Lung (tissue), 12 donors: ENCODE data around the gene TNIP2. TPM values are rescaled to one million over a fixed set of nuclear protein-coding genes. Genes with fewer than 3 reads are reported as not detected.

ENCODE experiments used
- ATAC-seq: fragments of 200-7000 bp; cut with Tn5 transposase; one replicate; pipeline ENCODE4 v1.9.1; 2020; ENCODE audit warnings: moderate number of reproducible peaks; ENCODE audit not compliant: insufficient read depth, low FRiP score
- DNase-seq, 3 donors: peaks; one replicate each; pipeline ENCODE4 v3.0.0-alpha.2; 2013 to 2017
- H3K27ac ChIP-seq, 2 donors: one replicate each; pipeline ENCODE4 v1.5.1; 2013; ENCODE audit warnings: mild to moderate bottlenecking in 2 of 2, moderate library complexity in 2 of 2, control low read depth in 1 of 2, inconsistent platforms in 1 of 2, low read depth in 1 of 2, low read length in 1 of 2
- H3K27me3 ChIP-seq, 3 donors: one replicate each; pipeline ENCODE4 v1.5.1; 2013; ENCODE audit warnings: low read length in 2 of 3; ENCODE audit not compliant: control insufficient read depth in 3 of 3, insufficient read depth in 3 of 3
- H3K36me3 ChIP-seq, 4 donors: one replicate each; pipeline ENCODE4 v1.5.1; 2013; ENCODE audit warnings: low read length in 4 of 4, mild to moderate bottlenecking in 1 of 4, moderate library complexity in 1 of 4; ENCODE audit not compliant: control insufficient read depth in 4 of 4, insufficient read depth in 4 of 4
- H3K4me1 ChIP-seq, 5 donors: one replicate each; pipeline ENCODE4 v1.5.1; 2013; ENCODE audit warnings: low read length in 5 of 5, mild to moderate bottlenecking in 2 of 5, moderate library complexity in 1 of 5; ENCODE audit not compliant: control insufficient read depth in 5 of 5, insufficient read depth in 5 of 5
- H3K4me3 ChIP-seq: one replicate; pipeline ENCODE4 v1.5.1; 2013; ENCODE audit warnings: mild to moderate bottlenecking, control low read depth, moderate library complexity
- H3K9ac ChIP-seq, 2 donors: one replicate each; pipeline ENCODE4 v1.5.1; 2013; ENCODE audit warnings: low read length in 2 of 2, control low read depth in 1 of 2; ENCODE audit not compliant: insufficient read depth in 1 of 2
- H3K9me3 ChIP-seq, 4 donors: one replicate each; pipeline ENCODE4 v1.5.1; 2013; ENCODE audit warnings: low read length in 3 of 4, mild to moderate bottlenecking in 1 of 4, moderate library complexity in 1 of 4; ENCODE audit not compliant: control insufficient read depth in 4 of 4, insufficient read depth in 3 of 4
- WGBS, 2 donors: extraction: QIAGEN DNeasy Blood & Tissue Kit; methylation state at CpG; one replicate each; pipeline ENCODE4 v1.1.7; 2013; 5-methylcytosine and 5-hydroxymethylcytosine counted together
- polyA plus RNA-seq, 2 donors: library from polyadenylated mRNA; stranded (reverse); fragments of 200-250 nt; gene quantifications; one replicate each; pipeline ENCODE4 v1.2.1, GENCODE V29; 2013
- total RNA-seq, 2 donors: library from RNA; depleted of rRNA in 1 of 2; stranded (reverse); fragments of >200 nt in 1 of 2; gene quantifications; one replicate each; pipeline ENCODE4 v1.2.1, GENCODE V29; 2014 to 2021
- TF ChIP-seq, protein P1 (sequence below): IDR thresholded peaks from 2 replicates; pipeline ENCODE4 v1.5.1; 2012; ENCODE audit warnings: mild to moderate bottlenecking; ENCODE audit errors: control extremely low read depth, extremely low read depth
- donor health status: control.
- donor health status: control.
- donor health status: Bipolar disorder and iron deficiency.
- donor health status: healthy.
- donor health status: DM: yes; HTN: yes; CAD: no.

Gene TNIP2
- total and polyA plus RNA-seq, 4 donors, result 30.6 to 82.8 (median 43.8) TPM

DNA sequence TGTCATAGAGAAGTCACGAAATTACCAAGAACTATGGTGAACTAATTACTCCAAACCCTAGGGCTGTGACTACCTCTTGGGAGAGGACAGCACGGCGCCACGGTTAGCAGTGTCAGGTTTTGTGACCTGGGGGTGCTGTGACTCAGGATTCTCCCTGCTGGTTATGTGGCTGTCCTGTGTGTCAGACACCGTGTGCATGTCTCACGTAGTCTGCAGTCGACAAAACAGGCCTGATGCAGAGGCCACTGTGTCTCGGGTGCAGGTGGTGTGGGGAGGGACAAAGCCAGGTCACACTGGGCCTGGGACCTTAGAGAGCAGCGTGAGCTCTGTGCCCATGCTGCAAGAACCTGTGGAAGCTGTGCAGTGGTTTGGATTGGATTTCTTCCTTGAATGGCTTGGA lies 34.1 kb downstream of the TNIP2 start:
- H3K4me1 ChIP-seq, result no peaks in the 10 kb centered on the region
- no peaks in the 10 kb centered on the region for H3K27me3 ChIP-seq
- H3K4me3 ChIP-seq, result no peak overlapping the region
- 95 to 98% methylated on average over 9 of the region's 9 CpGs for WGBS, 2 donors
- no peak overlapping the region for H3K27ac ChIP-seq
- H3K9me3 ChIP-seq, result no peaks in the 10 kb centered on the region
- no peak overlapping the region for H3K9ac ChIP-seq
- peaks cover 0 to 21% (median 9%) of the 10 kb centered on the region in 4 donors for H3K36me3 ChIP-seq
- TF ChIP-seq, protein P1, sequence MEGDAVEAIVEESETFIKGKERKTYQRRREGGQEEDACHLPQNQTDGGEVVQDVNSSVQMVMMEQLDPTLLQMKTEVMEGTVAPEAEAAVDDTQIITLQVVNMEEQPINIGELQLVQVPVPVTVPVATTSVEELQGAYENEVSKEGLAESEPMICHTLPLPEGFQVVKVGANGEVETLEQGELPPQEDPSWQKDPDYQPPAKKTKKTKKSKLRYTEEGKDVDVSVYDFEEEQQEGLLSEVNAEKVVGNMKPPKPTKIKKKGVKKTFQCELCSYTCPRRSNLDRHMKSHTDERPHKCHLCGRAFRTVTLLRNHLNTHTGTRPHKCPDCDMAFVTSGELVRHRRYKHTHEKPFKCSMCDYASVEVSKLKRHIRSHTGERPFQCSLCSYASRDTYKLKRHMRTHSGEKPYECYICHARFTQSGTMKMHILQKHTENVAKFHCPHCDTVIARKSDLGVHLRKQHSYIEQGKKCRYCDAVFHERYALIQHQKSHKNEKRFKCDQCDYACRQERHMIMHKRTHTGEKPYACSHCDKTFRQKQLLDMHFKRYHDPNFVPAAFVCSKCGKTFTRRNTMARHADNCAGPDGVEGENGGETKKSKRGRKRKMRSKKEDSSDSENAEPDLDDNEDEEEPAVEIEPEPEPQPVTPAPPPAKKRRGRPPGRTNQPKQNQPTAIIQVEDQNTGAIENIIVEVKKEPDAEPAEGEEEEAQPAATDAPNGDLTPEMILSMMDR, result no peak
- ATAC-seq, result no peak
- no peak for DNase-seq

DNA sequence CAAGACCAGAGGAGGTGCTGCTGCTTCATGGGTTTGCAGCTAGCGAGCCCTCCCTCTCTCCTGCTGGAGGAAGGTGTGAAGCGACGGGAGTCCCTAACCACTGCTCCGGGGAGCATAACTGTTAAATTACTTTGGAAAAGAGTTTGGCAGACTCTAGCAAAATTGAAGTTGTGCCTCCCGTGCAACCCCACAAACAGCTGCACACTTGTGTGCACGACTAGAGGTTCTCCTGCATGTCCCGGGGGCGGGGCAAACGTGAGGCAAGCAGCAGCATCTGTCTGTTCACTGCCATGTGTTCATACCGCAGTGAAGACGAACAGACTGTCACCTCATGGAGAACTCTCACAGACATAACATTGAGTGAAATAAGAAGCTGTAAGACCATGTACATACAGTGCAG lies 34.5 kb downstream of the TNIP2 start:
- no peaks in the 10 kb centered on the region for H3K4me1 ChIP-seq
- TF ChIP-seq, protein P1, result no peak
- DNase-seq (no peak), ATAC-seq (no peak)
- H3K9me3 ChIP-seq, result no peaks in the 10 kb centered on the region
- H3K27ac ChIP-seq, result no peak overlapping the region
- no peak overlapping the region for H3K9ac ChIP-seq
- no peak overlapping the region for H3K4me3 ChIP-seq
- peaks cover 0 to 23% (median 11%) of the 10 kb centered on the region in 4 donors for H3K36me3 ChIP-seq
- 87 to 90% methylated on average over 11 of the region's 11 CpGs for WGBS, 2 donors
- no peaks in the 10 kb centered on the region for H3K27me3 ChIP-seq

DNA sequence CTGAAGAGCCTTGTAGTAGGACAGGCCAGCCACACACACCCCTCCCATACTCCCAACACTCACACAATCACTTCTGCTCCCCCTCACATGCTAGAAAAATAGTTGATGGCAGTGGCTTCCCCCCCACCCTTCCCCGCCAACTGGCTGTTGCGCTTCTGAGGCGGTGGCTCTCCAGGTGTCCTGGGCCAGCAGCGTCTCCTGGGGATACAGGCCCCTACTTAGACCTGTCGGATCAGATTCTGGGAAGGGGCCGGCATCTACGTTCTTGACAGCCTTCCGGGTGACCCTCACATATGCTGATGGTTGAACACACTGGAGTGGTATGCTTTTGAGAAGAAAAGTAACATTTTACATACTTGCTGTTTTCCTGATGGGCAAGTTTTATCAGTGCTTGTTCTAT lies 39.9 kb downstream of the TNIP2 start:
- H3K9ac ChIP-seq, result no peak overlapping the region
- H3K4me1 ChIP-seq, result peaks cover 5 to 13% (median 7%) of the 10 kb centered on the region in 5 donors
- ATAC-seq (no peak), DNase-seq (no peak)
- TF ChIP-seq, protein P1, result no peak
- 91 to 92% methylated on average over 8 of the region's 8 CpGs for WGBS, 2 donors
- no peak overlapping the region for H3K4me3 ChIP-seq
- H3K9me3 ChIP-seq, result no peaks in the 10 kb centered on the region
- no peaks in the 10 kb centered on the region for H3K27me3 ChIP-seq
- H3K36me3 ChIP-seq, result peaks cover 4 to 23% (median 13%) of the 10 kb centered on the region in 4 donors
- no peak overlapping the region for H3K27ac ChIP-seq

DNA sequence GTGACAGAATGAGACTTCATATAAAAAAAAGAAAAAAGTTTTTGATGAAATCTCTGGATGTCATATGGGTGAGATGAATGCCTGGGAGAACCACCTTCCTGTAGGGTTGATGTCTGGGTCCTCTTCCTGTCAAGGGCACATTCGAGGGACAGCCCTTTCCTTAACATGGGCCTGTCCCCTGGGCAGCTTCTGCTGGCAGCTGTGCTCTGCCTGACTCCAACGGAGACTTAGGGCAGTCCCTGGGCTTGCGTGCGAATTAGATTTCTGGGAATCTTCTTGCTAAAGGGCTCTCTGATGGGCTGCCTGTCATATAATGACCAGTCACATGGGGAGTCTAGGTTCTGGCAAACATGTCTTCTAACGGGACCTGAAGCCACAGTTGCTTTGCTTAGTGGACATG lies 40.7 kb downstream of the TNIP2 start:
- no peak for ATAC-seq
- H3K36me3 ChIP-seq, result peaks cover 4 to 21% (median 13%) of the 10 kb centered on the region in 4 donors
- no peaks in the 10 kb centered on the region for H3K9me3 ChIP-seq
- no peak overlapping the region for H3K4me3 ChIP-seq
- H3K27ac ChIP-seq, result peak overlapping the region in 1 of 2 donors; percentile 64
- TF ChIP-seq, protein P1, result no peak
- no peak for DNase-seq
- no peaks in the 10 kb centered on the region for H3K27me3 ChIP-seq
- WGBS, 2 donors, result 61 to 62% methylated on average over 5 of the region's 5 CpGs
- peaks cover 5 to 13% (median 7%) of the 10 kb centered on the region in 5 donors for H3K4me1 ChIP-seq
- H3K9ac ChIP-seq, result no peak overlapping the region
